HEK293 (cell line): ENCODE results near the gene RNF113B.

Experiments
- CTCF ChIA-PET: fragments of 350-600 bp; formaldehyde crosslinking; extraction: SDS; loops from one replicate; lab custom pipeline; 2021; ENCODE audit warnings: antibody characterized with exemption; lab: Yijun Ruan, JAX
- POLR2A ChIA-PET: fragments of 300-600 bp; formaldehyde crosslinking; extraction: SDS; loops from one replicate; lab custom pipeline; 2020; ENCODE audit warnings: antibody characterized with exemption, inconsistent platforms; lab: Yijun Ruan, JAX
- H3K27ac ChIP-seq: fragments of 200-500 bp; sonication (Bioruptor generic); 2 replicates; pipeline ENCODE4 v1.5.1; 2014; ENCODE audit warnings: low read depth, low read length, control low read depth, inconsistent platforms; ENCODE audit errors: extremely low read depth
- H3K36me3 ChIP-seq, 2 experiments: fragments of 200-500 bp in 1 of 2; sonication (Bioruptor generic) in 1 of 2; 1 replicate in 1 of 2; 2 replicates in 1 of 2; pipeline ENCODE4 v1.5.1; 2014 to 2017; ENCODE audit warnings: inconsistent platforms in 2 of 2, low read length in 2 of 2; ENCODE audit not compliant: control insufficient read depth in 2 of 2, insufficient read depth in 1 of 2
- H3K4me1 ChIP-seq: fragments of 200-500 bp; sonication (Bioruptor generic); 2 replicates; pipeline ENCODE4 v1.5.1; 2014; ENCODE audit warnings: mild to moderate bottlenecking, low read length, inconsistent platforms; ENCODE audit not compliant: control insufficient read depth, insufficient read depth
- H3K4me3 ChIP-seq: 2 replicates; pipeline ENCODE4 v1.5.1; 2011; ENCODE audit warnings: low read depth, mild to moderate bottlenecking, control low read depth, low read length, moderate library complexity
- H3K9me3 ChIP-seq: fragments of 200-500 bp; sonication (Bioruptor generic); 2 replicates; pipeline ENCODE4 v1.5.1; 2014; ENCODE audit warnings: low read depth, low read length, inconsistent platforms; ENCODE audit not compliant: control insufficient read depth, insufficient read depth
- BCL11B ChIP-seq: fragments of 450-650 bp; formaldehyde crosslinking; IDR thresholded peaks from 2 replicates; pipeline ENCODE4 v1.5.1; 2016; ENCODE audit warnings: low read depth, missing biosample characterization, missing genetic modification characterization
- HOXA7 ChIP-seq: sonication (generic); formaldehyde crosslinking; IDR thresholded peaks from 2 replicates; pipeline ENCODE4 v1.8.1; 2022; ENCODE audit warnings: missing genetic modification reagents, borderline replicate concordance
- RBAK ChIP-seq: fragments of 450-650 bp; formaldehyde crosslinking; IDR thresholded peaks from 2 replicates; pipeline ENCODE4 v1.5.1; 2016; ENCODE audit warnings: missing biosample characterization, missing genetic modification characterization
- TCF7L2 ChIP-seq: IDR thresholded peaks from 2 replicates; pipeline ENCODE4 v1.6.1; 2011; ENCODE audit warnings: low read depth, mild to moderate bottlenecking, inconsistent platforms, low read length, moderate library complexity, borderline replicate concordance
- YY1 ChIP-seq: fragments of 450-650 bp; formaldehyde crosslinking; IDR thresholded peaks from 2 replicates; pipeline ENCODE4 v1.5.1; 2018; ENCODE audit warnings: missing biosample characterization, missing genetic modification characterization
- ZBTB20 ChIP-seq: fragments of 450-650 bp; formaldehyde crosslinking; IDR thresholded peaks from 2 replicates; pipeline ENCODE4 v1.5.1; 2016; ENCODE audit warnings: missing biosample characterization, missing genetic modification characterization
- ZNF16 ChIP-seq: fragments of 450-650 bp; formaldehyde crosslinking; IDR thresholded peaks from 2 replicates; pipeline ENCODE4 v1.5.1; 2016; ENCODE audit warnings: low read depth, missing biosample characterization, missing genetic modification characterization
- ZNF211 ChIP-seq: fragments of 450-650 bp; formaldehyde crosslinking; IDR thresholded peaks from 2 replicates; pipeline ENCODE4 v1.5.1; 2016; ENCODE audit warnings: low read depth, missing biosample characterization, missing genetic modification characterization
- ZNF24 ChIP-seq: fragments of 450-650 bp; formaldehyde crosslinking; IDR thresholded peaks from 2 replicates; pipeline ENCODE4 v1.5.1; 2016; ENCODE audit warnings: missing biosample characterization, missing genetic modification characterization
- ZNF585B ChIP-seq: fragments of 450-650 bp; formaldehyde crosslinking; IDR thresholded peaks from 2 replicates; pipeline ENCODE4 v1.5.1; 2016; ENCODE audit warnings: missing biosample characterization, missing genetic modification characterization
- ZNF623 ChIP-seq: fragments of 450-650 bp; formaldehyde crosslinking; IDR thresholded peaks from 2 replicates; pipeline ENCODE4 v1.5.1; 2016; ENCODE audit warnings: missing biosample characterization, missing genetic modification characterization
- ZNF629 ChIP-seq: fragments of 450-650 bp; formaldehyde crosslinking; IDR thresholded peaks from 2 replicates; pipeline ENCODE4 v1.5.1; 2017; ENCODE audit warnings: missing biosample characterization, missing genetic modification characterization
- ZNF843 ChIP-seq: fragments of 450-650 bp; formaldehyde crosslinking; IDR thresholded peaks from 2 replicates; pipeline ENCODE4 v1.5.1; 2016; ENCODE audit warnings: missing biosample characterization, missing genetic modification characterization
- ZSCAN16 ChIP-seq: fragments of 450-650 bp; formaldehyde crosslinking; IDR thresholded peaks from 2 replicates; pipeline ENCODE4 v1.5.1; 2016; ENCODE audit warnings: missing biosample characterization, missing genetic modification characterization
- ZSCAN30 ChIP-seq: fragments of 450-650 bp; IDR thresholded peaks from 2 replicates; pipeline ENCODE4 v1.5.1; 2018; ENCODE audit warnings: missing biosample characterization, mild to moderate bottlenecking, missing genetic modification characterization, moderate library complexity
- TF ChIP-seq, protein P1 (sequence below): fragments of 450-650 bp; formaldehyde crosslinking; IDR thresholded peaks from 2 replicates; pipeline ENCODE4 v1.5.1; 2016; ENCODE audit warnings: missing biosample characterization, missing genetic modification characterization, borderline replicate concordance
- TF ChIP-seq, protein P2 (sequence below): fragments of 450-650 bp; formaldehyde crosslinking; IDR thresholded peaks from 2 replicates; pipeline ENCODE4 v1.5.1; 2016; ENCODE audit warnings: missing biosample characterization, missing genetic modification characterization, low read depth
- TF ChIP-seq, protein P3 (sequence below): fragments of 450-650 bp; formaldehyde crosslinking; IDR thresholded peaks from 2 replicates; pipeline ENCODE4 v1.5.1; 2016; ENCODE audit warnings: missing biosample characterization, missing genetic modification characterization
- TF ChIP-seq, protein P4 (sequence below): fragments of 450-650 bp; formaldehyde crosslinking; IDR thresholded peaks from 2 replicates; pipeline ENCODE4 v1.5.1; 2017; ENCODE audit warnings: missing biosample characterization, missing genetic modification characterization

Gene RNF113B

DNA sequence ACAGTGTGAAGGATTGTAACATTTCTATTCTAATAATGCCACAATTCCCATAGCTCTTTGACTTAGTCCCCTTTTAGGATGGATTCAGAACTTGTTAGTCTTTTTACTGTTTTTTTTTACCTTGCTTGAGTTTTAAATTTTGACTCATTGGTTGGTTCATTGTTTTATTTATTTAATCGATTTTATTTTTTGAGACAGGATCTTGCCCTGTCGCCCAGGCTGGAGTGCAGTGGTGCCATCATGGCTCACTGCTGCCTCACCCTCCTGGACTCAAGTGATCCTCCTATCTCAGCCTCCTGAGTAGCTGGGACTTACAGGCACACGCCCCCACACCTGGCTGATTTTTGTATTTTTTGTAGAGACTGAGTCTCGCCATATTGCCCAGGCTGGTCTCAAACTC, 5.1 kb upstream of the RNF113B start:
- H3K4me1 ChIP-seq, result peaks cover 2% of the 10 kb centered on the region; the same call in 1 of the 2 replicates
- H3K4me3 ChIP-seq, result no peak overlapping the region
- ChIA-PET CTCF (no interaction called here), POLR2A (no interaction called here)
- TF ChIP-seq, protein P1, sequence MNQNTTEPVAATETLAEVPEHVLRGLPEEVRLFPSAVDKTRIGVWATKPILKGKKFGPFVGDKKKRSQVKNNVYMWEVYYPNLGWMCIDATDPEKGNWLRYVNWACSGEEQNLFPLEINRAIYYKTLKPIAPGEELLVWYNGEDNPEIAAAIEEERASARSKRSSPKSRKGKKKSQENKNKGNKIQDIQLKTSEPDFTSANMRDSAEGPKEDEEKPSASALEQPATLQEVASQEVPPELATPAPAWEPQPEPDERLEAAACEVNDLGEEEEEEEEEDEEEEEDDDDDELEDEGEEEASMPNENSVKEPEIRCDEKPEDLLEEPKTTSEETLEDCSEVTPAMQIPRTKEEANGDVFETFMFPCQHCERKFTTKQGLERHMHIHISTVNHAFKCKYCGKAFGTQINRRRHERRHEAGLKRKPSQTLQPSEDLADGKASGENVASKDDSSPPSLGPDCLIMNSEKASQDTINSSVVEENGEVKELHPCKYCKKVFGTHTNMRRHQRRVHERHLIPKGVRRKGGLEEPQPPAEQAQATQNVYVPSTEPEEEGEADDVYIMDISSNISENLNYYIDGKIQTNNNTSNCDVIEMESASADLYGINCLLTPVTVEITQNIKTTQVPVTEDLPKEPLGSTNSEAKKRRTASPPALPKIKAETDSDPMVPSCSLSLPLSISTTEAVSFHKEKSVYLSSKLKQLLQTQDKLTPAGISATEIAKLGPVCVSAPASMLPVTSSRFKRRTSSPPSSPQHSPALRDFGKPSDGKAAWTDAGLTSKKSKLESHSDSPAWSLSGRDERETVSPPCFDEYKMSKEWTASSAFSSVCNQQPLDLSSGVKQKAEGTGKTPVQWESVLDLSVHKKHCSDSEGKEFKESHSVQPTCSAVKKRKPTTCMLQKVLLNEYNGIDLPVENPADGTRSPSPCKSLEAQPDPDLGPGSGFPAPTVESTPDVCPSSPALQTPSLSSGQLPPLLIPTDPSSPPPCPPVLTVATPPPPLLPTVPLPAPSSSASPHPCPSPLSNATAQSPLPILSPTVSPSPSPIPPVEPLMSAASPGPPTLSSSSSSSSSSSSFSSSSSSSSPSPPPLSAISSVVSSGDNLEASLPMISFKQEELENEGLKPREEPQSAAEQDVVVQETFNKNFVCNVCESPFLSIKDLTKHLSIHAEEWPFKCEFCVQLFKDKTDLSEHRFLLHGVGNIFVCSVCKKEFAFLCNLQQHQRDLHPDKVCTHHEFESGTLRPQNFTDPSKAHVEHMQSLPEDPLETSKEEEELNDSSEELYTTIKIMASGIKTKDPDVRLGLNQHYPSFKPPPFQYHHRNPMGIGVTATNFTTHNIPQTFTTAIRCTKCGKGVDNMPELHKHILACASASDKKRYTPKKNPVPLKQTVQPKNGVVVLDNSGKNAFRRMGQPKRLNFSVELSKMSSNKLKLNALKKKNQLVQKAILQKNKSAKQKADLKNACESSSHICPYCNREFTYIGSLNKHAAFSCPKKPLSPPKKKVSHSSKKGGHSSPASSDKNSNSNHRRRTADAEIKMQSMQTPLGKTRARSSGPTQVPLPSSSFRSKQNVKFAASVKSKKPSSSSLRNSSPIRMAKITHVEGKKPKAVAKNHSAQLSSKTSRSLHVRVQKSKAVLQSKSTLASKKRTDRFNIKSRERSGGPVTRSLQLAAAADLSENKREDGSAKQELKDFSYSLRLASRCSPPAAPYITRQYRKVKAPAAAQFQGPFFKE, result no peak
- TF ChIP-seq, protein P2, sequence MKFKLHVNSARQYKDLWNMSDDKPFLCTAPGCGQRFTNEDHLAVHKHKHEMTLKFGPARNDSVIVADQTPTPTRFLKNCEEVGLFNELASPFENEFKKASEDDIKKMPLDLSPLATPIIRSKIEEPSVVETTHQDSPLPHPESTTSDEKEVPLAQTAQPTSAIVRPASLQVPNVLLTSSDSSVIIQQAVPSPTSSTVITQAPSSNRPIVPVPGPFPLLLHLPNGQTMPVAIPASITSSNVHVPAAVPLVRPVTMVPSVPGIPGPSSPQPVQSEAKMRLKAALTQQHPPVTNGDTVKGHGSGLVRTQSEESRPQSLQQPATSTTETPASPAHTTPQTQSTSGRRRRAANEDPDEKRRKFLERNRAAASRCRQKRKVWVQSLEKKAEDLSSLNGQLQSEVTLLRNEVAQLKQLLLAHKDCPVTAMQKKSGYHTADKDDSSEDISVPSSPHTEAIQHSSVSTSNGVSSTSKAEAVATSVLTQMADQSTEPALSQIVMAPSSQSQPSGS (tag by site-specific recombination), result no peak
- TF ChIP-seq RBAK (tag by site-specific recombination) (no peak), ZNF843 (tag by site-specific recombination) (no peak), ZNF211 (tag by site-specific recombination) (no peak), ZNF623 (tag by site-specific recombination) (no peak), ZNF585B (tag by site-specific recombination) (no peak), ZBTB20 (no peak), ZSCAN16 (tag by site-specific recombination) (no peak), ZNF24 (tag by site-specific recombination) (no peak), ZSCAN30 (tag by site-specific recombination) (no peak), YY1 (tag by site-specific recombination) (no peak), TCF7L2 (no peak), ZNF16 (tag by site-specific recombination) (no peak), BCL11B (tag by site-specific recombination) (no peak), HOXA7 (no peak), ZNF629 (no peak)
- TF ChIP-seq, protein P3, sequence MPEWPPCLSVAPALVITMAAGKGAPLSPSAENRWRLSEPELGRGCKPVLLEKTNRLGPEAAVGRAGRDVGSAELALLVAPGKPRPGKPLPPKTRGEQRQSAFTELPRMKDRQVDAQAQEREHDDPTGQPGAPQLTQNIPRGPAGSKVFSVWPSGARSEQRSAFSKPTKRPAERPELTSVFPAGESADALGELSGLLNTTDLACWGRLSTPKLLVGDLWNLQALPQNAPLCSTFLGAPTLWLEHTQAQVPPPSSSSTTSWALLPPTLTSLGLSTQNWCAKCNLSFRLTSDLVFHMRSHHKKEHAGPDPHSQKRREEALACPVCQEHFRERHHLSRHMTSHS (tag by site-specific recombination), result no peak
- TF ChIP-seq, protein P4, sequence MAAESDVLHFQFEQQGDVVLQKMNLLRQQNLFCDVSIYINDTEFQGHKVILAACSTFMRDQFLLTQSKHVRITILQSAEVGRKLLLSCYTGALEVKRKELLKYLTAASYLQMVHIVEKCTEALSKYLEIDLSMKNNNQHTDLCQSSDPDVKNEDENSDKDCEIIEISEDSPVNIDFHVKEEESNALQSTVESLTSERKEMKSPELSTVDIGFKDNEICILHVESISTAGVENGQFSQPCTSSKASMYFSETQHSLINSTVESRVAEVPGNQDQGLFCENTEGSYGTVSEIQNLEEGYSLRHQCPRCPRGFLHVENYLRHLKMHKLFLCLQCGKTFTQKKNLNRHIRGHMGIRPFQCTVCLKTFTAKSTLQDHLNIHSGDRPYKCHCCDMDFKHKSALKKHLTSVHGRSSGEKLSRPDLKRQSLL, result no peak
- TF ChIP-seq, all 188 proteins: peak for 0
- Histone ChIP-seq H3K9me3 (no peaks in the 10 kb centered on the region), H3K36me3 (no peaks in the 10 kb centered on the region), H3K27ac (no peak overlapping the region)
